NCI-H1092 treated with DMSO at 0.1 percent for 48 hours (cell line): Measurements from ENCODE around the gene JOSD2.

Experiments
- DNase-seq: peaks from one replicate; lab custom pipeline; 2025; lab: John Stamatoyannopoulos, UW

The JOSD2 gene

GRCh38 chr19:50511069-50511822 lies at the start of gene JOSD2:
JOSD2 (minus strand) TSS chr19:50511191; CDS start chr19:50510431, 760 bp downstream.
- DNase-seq, result peak; percentile 91

GRCh38 chr19:50559636-50560035 lies 48.6 kb upstream of the JOSD2 start:
- no peak for DNase-seq

GRCh38 chr19:50558449-50558848 lies 47.5 kb upstream of the JOSD2 start:
- no peak for DNase-seq

- DNase-seq, result no peak
Observed at GRCh38 chr19:50558039-50558438, 47.0 kb upstream of the JOSD2 start.

GRCh38 chr19:50557009-50557613 lies 46.1 kb upstream of the JOSD2 start:
- DNase-seq, result no peak

GRCh38 chr19:50556282-50557008 lies 45.5 kb upstream of the JOSD2 start:
- DNase-seq, result peak; percentile 30

- no peak for DNase-seq
Observed at GRCh38 chr19:50555450-50556281, 44.7 kb upstream of the JOSD2 start.

GRCh38 chr19:50555033-50555432 lies 44.0 kb upstream of the JOSD2 start:
- no peak for DNase-seq

GRCh38 chr19:50554212-50554611 lies 43.2 kb upstream of the JOSD2 start:
- no peak for DNase-seq

GRCh38 chr19:50553134-50553703 lies 42.2 kb upstream of the JOSD2 start:
- DNase-seq, result no peak

GRCh38 chr19:50552540-50552939 lies 41.5 kb upstream of the JOSD2 start:
- DNase-seq, result no peak

- no peak for DNase-seq
Observed at GRCh38 chr19:50551715-50552187, 40.8 kb upstream of the JOSD2 start.

- DNase-seq, result no peak
Observed at GRCh38 chr19:50551034-50551714, 40.2 kb upstream of the JOSD2 start.

GRCh38 chr19:50550594-50550966 lies 39.6 kb upstream of the JOSD2 start:
- no peak for DNase-seq

GRCh38 chr19:50549927-50550593 lies 39.1 kb upstream of the JOSD2 start:
- no peak for DNase-seq

GRCh38 chr19:50549059-50549926 lies 38.3 kb upstream of the JOSD2 start:
- no peak for DNase-seq

GRCh38 chr19:50548191-50549058 lies 37.4 kb upstream of the JOSD2 start:
- DNase-seq, result no peak

- DNase-seq, result no peak
Observed at GRCh38 chr19:50547385-50548190, 36.6 kb upstream of the JOSD2 start.
